Thoracic aorta (tissue), 2 donors: Measurements from ENCODE around the gene MTMR2. TPM values are rescaled to one million over a fixed set of nuclear protein-coding genes. Genes with fewer than 3 reads are reported as not detected.

ENCODE experiments used
- ATAC-seq: fragments of 150-250 bp; one replicate; pipeline ENCODE4 v1.8.0; 2017; ENCODE audit warnings: low read depth; ENCODE audit not compliant: insufficient number of reproducible peaks, low FRiP score
- DNase-seq: peaks from one replicate; pipeline ENCODE4 v3.0.0-alpha.2; 2020; ENCODE audit warnings: low spot score
- H3K27ac ChIP-seq, 2 donors: fragments of 200-600 bp; sonication (generic); 1 replicate in 1 of 2; 2 replicates in 1 of 2; pipeline ENCODE4 v1.5.1; 2016; ENCODE audit warnings: mild to moderate bottlenecking in 2 of 2, moderate library complexity in 2 of 2
- H3K27me3 ChIP-seq: fragments of 200-600 bp; sonication (generic); replicated peaks from 2 replicates; pipeline ENCODE4 v1.6.0; 2016; ENCODE audit warnings: mild to moderate bottlenecking; ENCODE audit not compliant: insufficient read depth
- H3K36me3 ChIP-seq: fragments of 200-600 bp; sonication (generic); one replicate; pipeline ENCODE4 v1.5.1; 2016
- H3K4me1 ChIP-seq, 2 donors: fragments of 200-600 bp; sonication (generic); 1 replicate in 1 of 2; 2 replicates in 1 of 2; pipeline versions ENCODE4 v1.5.1 to v1.6.0; 2016; ENCODE audit warnings: low read depth in 2 of 2, mild to moderate bottlenecking in 1 of 2; ENCODE audit not compliant: control insufficient read depth in 1 of 2
- H3K4me3 ChIP-seq: fragments of 200-600 bp; sonication (generic); 2 replicates; pipeline ENCODE4 v1.5.1; 2016; ENCODE audit warnings: mild to moderate bottlenecking
- H3K9me3 ChIP-seq: fragments of 200-600 bp; sonication (generic); 2 replicates; pipeline ENCODE4 v1.5.1; 2016
- total RNA-seq, 2 donors: library from RNA; depleted of rRNA; stranded (reverse); fragments of >200 nt; gene quantifications; one replicate each; pipeline versions ENCODE4 v1.1.0 to v1.2.3, GENCODE V29; 2016
- TF ChIP-seq, protein P1 (sequence below): fragments of 200-600 bp; sonication (generic); IDR thresholded peaks from one replicate; pipeline ENCODE4 v1.5.1; 2019; ENCODE audit warnings: antibody characterized with exemption

MTMR2 gene
- total RNA-seq, 2 donors from 2014 or later, result 38.2 to 38.9 TPM

DNA sequence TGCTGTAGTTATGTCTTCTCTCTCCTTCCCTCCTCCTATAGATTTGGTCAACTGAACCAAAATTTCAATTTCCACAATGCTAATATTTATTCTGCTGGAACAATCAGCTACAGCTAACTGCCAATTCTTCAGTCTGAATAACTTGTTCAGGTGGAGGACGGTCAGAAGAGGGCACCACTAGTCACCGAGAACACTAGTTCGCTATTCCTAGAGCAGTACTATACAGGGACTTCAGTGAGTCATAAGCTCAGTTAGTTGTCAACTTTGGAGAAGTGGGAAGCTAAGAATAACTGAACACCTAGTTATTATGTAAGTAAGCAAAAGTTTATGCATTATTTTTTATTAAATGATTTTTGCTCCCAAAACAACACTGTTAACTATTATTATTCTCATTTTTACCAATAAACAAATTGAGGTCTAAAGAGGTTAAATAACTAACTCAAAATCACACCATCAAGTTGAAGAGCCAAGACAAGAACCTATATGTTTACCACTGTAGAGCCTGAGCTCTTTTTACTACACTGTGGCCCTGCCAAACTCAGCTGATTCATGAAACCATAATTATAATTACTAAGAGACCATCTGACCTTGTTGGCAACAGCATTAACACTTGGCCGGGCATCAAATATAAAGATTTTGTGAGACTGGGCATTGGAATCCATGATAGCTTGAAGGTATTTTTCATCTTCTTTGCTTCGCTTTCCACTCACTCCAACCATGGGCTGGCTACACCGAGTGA lies 74.7 kb downstream of the MTMR2 start:
- TF ChIP-seq, protein P1, sequence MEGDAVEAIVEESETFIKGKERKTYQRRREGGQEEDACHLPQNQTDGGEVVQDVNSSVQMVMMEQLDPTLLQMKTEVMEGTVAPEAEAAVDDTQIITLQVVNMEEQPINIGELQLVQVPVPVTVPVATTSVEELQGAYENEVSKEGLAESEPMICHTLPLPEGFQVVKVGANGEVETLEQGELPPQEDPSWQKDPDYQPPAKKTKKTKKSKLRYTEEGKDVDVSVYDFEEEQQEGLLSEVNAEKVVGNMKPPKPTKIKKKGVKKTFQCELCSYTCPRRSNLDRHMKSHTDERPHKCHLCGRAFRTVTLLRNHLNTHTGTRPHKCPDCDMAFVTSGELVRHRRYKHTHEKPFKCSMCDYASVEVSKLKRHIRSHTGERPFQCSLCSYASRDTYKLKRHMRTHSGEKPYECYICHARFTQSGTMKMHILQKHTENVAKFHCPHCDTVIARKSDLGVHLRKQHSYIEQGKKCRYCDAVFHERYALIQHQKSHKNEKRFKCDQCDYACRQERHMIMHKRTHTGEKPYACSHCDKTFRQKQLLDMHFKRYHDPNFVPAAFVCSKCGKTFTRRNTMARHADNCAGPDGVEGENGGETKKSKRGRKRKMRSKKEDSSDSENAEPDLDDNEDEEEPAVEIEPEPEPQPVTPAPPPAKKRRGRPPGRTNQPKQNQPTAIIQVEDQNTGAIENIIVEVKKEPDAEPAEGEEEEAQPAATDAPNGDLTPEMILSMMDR, result peak; percentile 51
- no peaks in the 10 kb centered on the region for H3K9me3 ChIP-seq
- peaks cover 4% of the 10 kb centered on the region for H3K36me3 ChIP-seq
- no peak for DNase-seq
- peak; percentile 74 for ATAC-seq
- H3K27me3 ChIP-seq, result no peaks in the 10 kb centered on the region
- H3K27ac ChIP-seq, result peak overlapping the region in 1 of 2 donors; percentile 59
- no peak overlapping the region for H3K4me3 ChIP-seq
- H3K4me1 ChIP-seq, result peaks cover 0 to 3% of the 10 kb centered on the region in 2 donors

DNA sequence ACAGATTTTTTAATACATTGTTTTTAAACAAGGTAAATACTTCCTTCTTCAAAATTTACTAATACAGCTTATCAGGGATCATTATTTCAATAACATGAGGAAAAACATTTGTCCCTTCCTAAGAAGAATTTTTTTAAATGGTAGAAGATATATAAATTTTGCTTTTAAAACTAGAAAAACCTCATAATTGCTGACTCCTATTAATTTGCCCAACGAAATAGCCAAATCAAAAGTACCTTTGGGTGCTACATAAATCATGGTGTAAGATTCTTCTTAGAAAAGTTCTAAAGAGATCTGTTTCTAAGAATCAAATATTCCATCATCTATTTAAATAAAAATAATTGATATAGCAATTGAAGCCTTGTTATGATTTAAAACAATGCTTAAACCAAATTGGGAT lies 78.7 kb downstream of the MTMR2 start:
- H3K36me3 ChIP-seq, result peaks cover 10% of the 10 kb centered on the region
- no peak for DNase-seq
- TF ChIP-seq, protein P1, result no peak

DNA sequence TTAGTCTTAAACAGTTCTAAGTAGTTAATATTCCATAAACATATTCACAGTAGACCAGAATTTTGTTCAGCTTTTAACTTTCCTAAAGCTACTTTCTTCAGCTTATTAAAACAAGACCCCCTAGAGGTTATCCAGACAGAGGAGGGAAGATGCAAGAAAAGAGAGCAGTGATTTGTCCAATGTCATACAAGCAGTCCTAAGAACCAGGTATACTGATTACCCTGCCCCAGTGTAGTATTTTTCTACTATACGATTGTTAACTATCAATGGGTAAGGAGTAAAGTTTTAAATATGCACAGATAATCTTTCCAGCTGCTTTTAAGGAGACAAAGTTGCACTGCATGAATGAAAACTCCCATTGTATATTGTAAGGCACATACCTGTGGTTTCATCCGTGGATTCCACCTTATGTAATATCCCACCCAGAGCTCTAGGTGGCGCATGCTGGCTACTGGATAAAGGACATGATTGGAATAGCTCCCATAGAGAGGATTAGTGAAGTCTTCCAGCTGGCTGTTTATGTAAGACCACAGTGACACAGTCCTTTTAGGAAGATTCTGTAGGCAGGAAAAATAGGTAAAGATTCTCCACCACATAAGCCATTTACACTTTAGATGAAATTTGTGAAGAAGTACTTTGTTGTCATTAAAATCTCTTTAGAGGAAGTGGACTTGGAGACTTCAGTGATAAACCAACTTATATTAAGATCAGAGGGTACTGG lies 88.0 kb downstream of the MTMR2 start:
- H3K9me3 ChIP-seq, result no peaks in the 10 kb centered on the region
- no peak overlapping the region for H3K4me3 ChIP-seq
- H3K27me3 ChIP-seq, result no peaks in the 10 kb centered on the region
- DNase-seq (peak; percentile 12), ATAC-seq (no peak)
- TF ChIP-seq, protein P1, result peak; percentile 76
- peaks cover 17% of the 10 kb centered on the region for H3K36me3 ChIP-seq
- H3K27ac ChIP-seq, result no peak overlapping the region
- peaks cover 0 to 6% of the 10 kb centered on the region in 2 donors for H3K4me1 ChIP-seq

More for the DNA sequence above, 78.7 kb downstream of the MTMR2 start:
- H3K9me3 ChIP-seq, result no peaks in the 10 kb centered on the region
- H3K27me3 ChIP-seq, result no peaks in the 10 kb centered on the region
- ATAC-seq, result no peak
- no peak overlapping the region for H3K27ac ChIP-seq
- H3K4me3 ChIP-seq, result no peak overlapping the region
- peaks cover 0 to 3% of the 10 kb centered on the region in 2 donors for H3K4me1 ChIP-seq

DNA sequence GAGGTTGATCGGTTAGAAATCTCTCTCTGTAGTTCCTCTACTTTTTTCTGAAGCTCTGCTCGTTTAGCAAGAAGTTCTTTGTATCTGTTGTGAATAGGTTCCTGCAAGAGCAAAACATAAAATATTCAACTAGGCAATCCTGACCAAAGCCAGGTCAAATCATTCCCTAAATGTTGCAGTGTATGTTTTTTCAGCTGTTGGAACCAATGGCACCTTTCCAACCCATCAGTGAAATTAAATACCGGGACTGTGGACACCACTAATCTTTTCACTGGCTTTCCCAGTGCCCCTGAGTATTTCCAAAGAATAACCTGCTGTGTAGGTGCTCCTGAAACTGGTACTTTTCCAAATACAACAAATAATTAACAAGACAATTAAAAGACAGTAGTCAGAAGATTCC lies 88.6 kb downstream of the MTMR2 start:
- ATAC-seq, result no peak
- DNase-seq, result no peak
- H3K27ac ChIP-seq, result no peak overlapping the region
- TF ChIP-seq, protein P1, result no peak
- no peaks in the 10 kb centered on the region for H3K27me3 ChIP-seq
- peaks cover 0 to 6% of the 10 kb centered on the region in 2 donors for H3K4me1 ChIP-seq
- peaks cover 17% of the 10 kb centered on the region for H3K36me3 ChIP-seq
- no peaks in the 10 kb centered on the region for H3K9me3 ChIP-seq
- H3K4me3 ChIP-seq, result no peak overlapping the region

DNA sequence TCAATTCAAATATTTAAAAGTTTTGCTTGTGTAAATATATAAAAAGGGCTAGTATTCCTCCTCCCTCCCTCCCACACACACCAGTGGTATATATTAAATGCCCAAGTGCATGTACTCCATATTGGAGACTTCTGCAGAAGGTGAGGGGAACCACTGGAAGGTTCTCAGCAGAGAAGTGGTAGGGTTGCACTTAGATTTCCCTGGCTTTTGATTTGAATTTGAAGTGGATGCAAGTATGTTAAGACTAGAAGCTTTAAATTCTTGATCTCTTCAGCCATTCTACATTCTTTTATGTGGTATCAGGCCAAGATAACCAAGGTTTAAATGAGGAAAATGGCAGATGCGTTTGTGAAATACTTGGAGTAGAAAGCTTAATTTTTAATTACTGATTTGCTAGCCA lies 90.5 kb downstream of the MTMR2 start:
- no peak for ATAC-seq

More for the DNA sequence above, 90.5 kb downstream of the MTMR2 start:
- DNase-seq, result no peak
- Histone ChIP-seq H3K4me1 (peaks cover 0 to 6% of the 10 kb centered on the region in 2 donors), H3K27me3 (no peaks in the 10 kb centered on the region), H3K9me3 (no peaks in the 10 kb centered on the region), H3K4me3 (no peak overlapping the region), H3K27ac (no peak overlapping the region), H3K36me3 (peaks cover 18% of the 10 kb centered on the region)
- TF ChIP-seq, protein P1, result no peak
